GM19193 (cell line): ENCODE measurements around the gene NMNAT3.

Experiments used
- POLR2A ChIP-seq: IDR thresholded peaks from 4 replicates; pipeline ENCODE4 v1.6.1; 2011; ENCODE audit not compliant: insufficient read depth, insufficient read length; ENCODE audit errors: extremely low read depth

The NMNAT3 gene

DNA sequence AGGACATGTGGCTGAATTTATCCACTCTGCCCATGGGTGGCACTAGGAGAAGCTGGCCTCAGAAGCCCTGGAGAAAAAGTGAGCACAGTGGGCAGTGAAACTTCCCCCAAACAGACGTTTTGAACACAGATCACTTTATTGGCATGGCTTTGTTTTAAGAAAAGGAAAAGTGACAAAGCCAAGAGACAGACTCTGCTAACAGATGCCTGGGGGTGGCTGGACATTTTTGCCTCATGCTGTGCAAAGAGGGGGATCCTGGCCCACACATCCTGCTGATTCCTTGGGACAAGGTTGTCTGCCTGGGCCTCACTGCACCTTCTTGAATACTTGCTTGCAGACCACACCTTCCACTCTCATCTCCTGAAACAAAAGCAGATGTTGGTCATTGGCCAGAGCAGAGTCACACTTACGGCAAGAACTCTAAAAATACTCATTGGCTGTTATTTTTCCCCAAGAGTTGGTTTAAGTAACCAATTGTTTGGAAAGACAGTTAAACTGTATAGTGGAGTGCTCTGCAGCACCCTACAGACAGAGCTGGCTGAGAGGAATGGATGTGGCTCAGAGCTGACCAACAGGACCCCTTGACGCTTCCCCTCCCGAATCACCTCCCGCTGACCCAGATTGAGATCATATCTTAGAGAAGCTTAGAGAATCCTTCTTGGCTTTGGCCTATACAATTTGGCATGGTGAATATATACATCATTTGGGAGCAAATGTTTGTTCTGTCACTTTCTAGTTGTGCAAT, 160.3 kb downstream of the NMNAT3 start:
- no peak for TF ChIP-seq POLR2A

DNA sequence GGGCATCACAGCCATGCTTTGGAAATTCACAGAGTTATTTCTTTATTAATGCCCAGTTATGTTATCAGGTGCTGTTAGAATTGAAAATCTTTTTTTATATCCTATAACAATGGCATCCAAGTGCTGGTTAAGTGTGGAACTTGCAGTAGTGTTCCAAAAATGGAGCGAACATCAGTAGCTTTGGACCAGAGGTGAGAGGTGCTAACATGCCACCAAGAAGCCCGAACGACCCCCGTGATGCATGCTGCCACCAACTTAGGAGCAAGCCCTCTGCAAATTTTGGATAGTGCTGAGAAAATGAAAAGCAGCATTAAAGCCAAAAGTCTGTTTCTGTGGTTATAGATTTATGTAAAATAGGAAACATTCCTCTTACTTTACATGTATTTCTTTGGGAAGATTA, 163.0 kb downstream of the NMNAT3 start:
- no peak for TF ChIP-seq POLR2A
